HCT116 (cell line): ENCODE results near the gene ASB8. TPM values are rescaled to one million over a fixed set of nuclear protein-coding genes. Genes with fewer than 3 reads are reported as not detected.
"Not testable (repeated sequence)": the region's sequence is repeated elsewhere in the genome, so short reads cannot be mapped to it uniquely, and the experiment has no call there.

Experiments used
- ATAC-seq: fragments of 200-7000 bp; cut with Tn5 transposase; 2 replicates; pipeline ENCODE4 v1.9.1; 2020; ENCODE audit warnings: mild to moderate bottlenecking, moderate library complexity
- BruUV-seq: library from RNA; stranded (reverse); fragments of 400-500 nt; replicated peaks from 2 replicates; lab custom pipeline; 2021; lab: Mats Ljungman, UMichigan
- CTCF ChIA-PET: fragments of 300-600 bp; sonication (Branson Sonifier 250); formaldehyde crosslinking; loops from one replicate; lab custom pipeline; 2021; ENCODE audit warnings: antibody characterized with exemption; lab: Charles Lee
- POLR2A ChIA-PET: fragments of 300-600, 350-600 bp; sonication (Branson Sonifier 250); formaldehyde crosslinking; loops from one replicate; lab custom pipeline; 2021; ENCODE audit warnings: antibody characterized with exemption; lab: Charles Lee
- RAD21 ChIA-PET, 2 experiments: fragments of 300-600 bp; sonication (Branson Sonifier 250); formaldehyde crosslinking; loops; one replicate each; lab custom pipeline; 2023; ENCODE audit warnings: low total read pairs in 2 of 2; ENCODE audit not compliant: uncharacterized antibody in 2 of 2, unreplicated experiment in 2 of 2, low non-redundant PET in 1 of 2; lab: Charles Lee
- DNase-seq: peaks from one replicate; pipeline ENCODE4 v3.0.0-alpha.2; 2010; ENCODE audit warnings: low read depth, low spot score
- H2AFZ ChIP-seq: fragments of 200-600 bp; shearing (Covaris generic), sonication (generic); 2 replicates; pipeline ENCODE4 v1.6.1; 2017; ENCODE audit warnings: low read depth, mixed run types, mixed read lengths, antibody characterized with exemption, low read length; ENCODE audit not compliant: poor library complexity, severe bottlenecking
- H3K27ac ChIP-seq: 2 replicates; pipeline ENCODE4 v1.5.1; 2012; ENCODE audit warnings: low read depth, low read length
- H3K27me3 ChIP-seq: fragments of 200-600 bp; sonication (generic); 2 replicates; pipeline ENCODE4 v1.6.1; 2016; ENCODE audit warnings: mixed run types, low read length, mixed read lengths; ENCODE audit not compliant: insufficient read depth
- H3K36me3 ChIP-seq, 2 experiments: fragments of 200-500 bp in 1 of 2; fragments of 200-600 bp in 1 of 2; sonication (Bioruptor generic) in 1 of 2; sonication (generic) in 1 of 2; 2 replicates each; pipeline versions ENCODE4 v1.5.1 to v1.6.1; 2014 to 2016; ENCODE audit warnings: low read length in 2 of 2, inconsistent platforms in 1 of 2, mixed read lengths in 1 of 2, mixed run types in 1 of 2; ENCODE audit not compliant: insufficient read depth in 2 of 2, control insufficient read depth in 1 of 2
- H3K4me1 ChIP-seq, 2 experiments: fragments of 200-600 bp in 1 of 2; sonication (generic) in 1 of 2; 2 replicates each; pipeline versions ENCODE4 v1.5.1 to v1.6.1; 2012 to 2017; ENCODE audit warnings: low read length in 2 of 2, inconsistent platforms in 1 of 2, mild to moderate bottlenecking in 1 of 2, mixed read lengths in 1 of 2, mixed run types in 1 of 2, moderate library complexity in 1 of 2; ENCODE audit not compliant: insufficient read depth in 2 of 2, control insufficient read depth in 1 of 2
- H3K4me2 ChIP-seq: fragments of 200-600 bp; sonication (generic); 2 replicates; pipeline ENCODE4 v1.6.1; 2017; ENCODE audit warnings: mixed run types, low read length, mixed read lengths
- H3K4me3 ChIP-seq, 2 experiments: fragments of 200-600 bp in 1 of 2; sonication (generic) in 1 of 2; replicated peaks in 1 of 2; 2 replicates each; pipeline ENCODE4 v1.5.1; 2011 to 2016; ENCODE audit warnings: low read length in 2 of 2, control low read depth in 1 of 2, low read depth in 1 of 2, mild to moderate bottlenecking in 1 of 2, mixed read lengths in 1 of 2, mixed run types in 1 of 2
- H3K79me2 ChIP-seq: fragments of 200-600 bp; sonication (generic); 2 replicates; pipeline ENCODE4 v1.6.1; 2017; ENCODE audit warnings: mild to moderate bottlenecking, mixed run types, low read length, moderate library complexity, mixed read lengths; ENCODE audit not compliant: insufficient read depth
- H3K9ac ChIP-seq: fragments of 200-600 bp; sonication (generic); 2 replicates; pipeline ENCODE4 v1.6.1; 2016; ENCODE audit warnings: low read length, mixed read lengths
- H3K9me2 ChIP-seq: fragments of 200-600 bp; sonication (generic), shearing (Covaris generic); 2 replicates; pipeline ENCODE4 v1.6.1; 2017; ENCODE audit warnings: mixed run types, mild to moderate bottlenecking, moderate library complexity; ENCODE audit not compliant: insufficient read depth
- H3K9me3 ChIP-seq, 2 experiments: fragments of 200-500 bp in 1 of 2; fragments of 200-600 bp in 1 of 2; sonication (Bioruptor generic) in 1 of 2; sonication (generic) in 1 of 2; 2 replicates each; pipeline ENCODE4 v1.6.1; 2014 to 2017; ENCODE audit warnings: low read length in 2 of 2, mixed read lengths in 2 of 2, inconsistent platforms in 1 of 2, low read depth in 1 of 2, mild to moderate bottlenecking in 1 of 2, mixed run types in 1 of 2, moderate library complexity in 1 of 2; ENCODE audit not compliant: control insufficient read depth in 1 of 2, insufficient read depth in 1 of 2
- H4K20me1 ChIP-seq: fragments of 200-600 bp; sonication (generic), shearing (Covaris generic); 2 replicates; pipeline ENCODE4 v1.6.1; 2017; ENCODE audit warnings: mixed run types, mild to moderate bottlenecking, moderate library complexity; ENCODE audit not compliant: insufficient read depth
- CBX3 ChIP-seq: IDR thresholded peaks from 2 replicates; pipeline ENCODE4 v1.6.1; 2012; ENCODE audit warnings: low read depth
- ELF1 ChIP-seq: IDR thresholded peaks from 2 replicates; pipeline ENCODE4 v1.6.1; 2012; ENCODE audit warnings: low read depth, borderline replicate concordance
- EZH2 ChIP-seq: fragments of 200-600 bp; sonication (generic); IDR thresholded peaks from 2 replicates; pipeline ENCODE4 v1.6.1; 2017; ENCODE audit warnings: antibody characterized with exemption, mixed run types
- EZH2phosphoT487 ChIP-seq: fragments of 200-600 bp; IDR thresholded peaks from 2 replicates; pipeline ENCODE4 v1.6.1; 2018; ENCODE audit warnings: antibody characterized with exemption, borderline replicate concordance
- FOSL1 ChIP-seq: IDR thresholded peaks from 2 replicates; pipeline ENCODE4 v1.6.1; 2012; ENCODE audit warnings: low read depth
- JUND ChIP-seq: IDR thresholded peaks from 2 replicates; pipeline ENCODE4 v1.6.1; 2012
- POLR2A ChIP-seq: IDR thresholded peaks from 2 replicates; pipeline ENCODE4 v1.7.0; 2011; ENCODE audit warnings: borderline replicate concordance; ENCODE audit not compliant: insufficient read depth, insufficient read length; ENCODE audit errors: extremely low read depth
- RAD21 ChIP-seq: IDR thresholded peaks from 2 replicates; pipeline ENCODE4 v1.6.1; 2012; ENCODE audit warnings: low read depth, mild to moderate bottlenecking
- REST ChIP-seq: IDR thresholded peaks from 2 replicates; pipeline ENCODE4 v1.6.1; 2012; ENCODE audit warnings: low read depth
- SP1 ChIP-seq: IDR thresholded peaks from 2 replicates; pipeline ENCODE4 v1.6.1; 2012; ENCODE audit warnings: low read depth
- SRF ChIP-seq: IDR thresholded peaks from 2 replicates; pipeline ENCODE4 v1.6.1; 2012; ENCODE audit warnings: low read depth
- TCF7L2 ChIP-seq: IDR thresholded peaks from 2 replicates; pipeline ENCODE4 v1.7.0; 2011; ENCODE audit warnings: borderline replicate concordance, inconsistent platforms; ENCODE audit not compliant: insufficient read depth, insufficient read length; ENCODE audit errors: extremely low read depth
- YY1 ChIP-seq: IDR thresholded peaks from 2 replicates; pipeline ENCODE4 v1.6.1; 2011; ENCODE audit warnings: low read length, low read depth, moderate library complexity, mild to moderate bottlenecking; ENCODE audit not compliant: insufficient replicate concordance; ENCODE audit errors: extremely low read depth
- ZFX ChIP-seq: fragments of 450-650 bp; IDR thresholded peaks from 2 replicates; pipeline ENCODE4 v1.6.1; 2017
- intact Hi-C: fragments of 100-400 bp; cut with micrococcal nuclease; formaldehyde crosslinking; loops from 2 replicates; pipeline ENCODE4 v1.10.0; 2022
- total RNA-seq: library from RNA; stranded (reverse); gene quantifications from one replicate; pipeline ENCODE4 v1.2.1, GENCODE V29; 2021; ENCODE audit not compliant: unreplicated experiment
- TF ChIP-seq, protein P1 (sequence below), 3 experiments: fragments of 200-600 bp in 1 of 3; sonication (generic) in 1 of 3; IDR thresholded peaks in 2 of 3; conservative IDR thresholded peaks in 1 of 3; 2 replicates each; pipeline ENCODE4 v1.5.1; 2012 to 2017; ENCODE audit warnings: low read depth in 2 of 3, low read length in 2 of 3, antibody characterized with exemption in 1 of 3, borderline replicate concordance in 1 of 3, control low read depth in 1 of 3, mild to moderate bottlenecking in 1 of 3, mixed read lengths in 1 of 3, mixed run types in 1 of 3, moderate library complexity in 1 of 3; ENCODE audit not compliant: insufficient read depth in 1 of 3

Gene ASB8
- total RNA-seq, 1 experiment from 2014 or later: 14.0 TPM

GRCh38 chr12:48125985-48126384 is 31.3 kb downstream of the ASB8 start (continued):
- TF ChIP-seq FOSL1 (no peak), ZFX (no peak), SRF (no peak), EZH2phosphoT487 (no peak), CBX3 (no peak), ELF1 (no peak), EZH2 (no peak)
- TF ChIP-seq, all 23 proteins: peak for 0

- H3K27ac ChIP-seq, H2AFZ ChIP-seq, H3K4me1 ChIP-seq, CTCF ChIA-PET, BruUV-seq, H3K4me3 ChIP-seq, H3K9me3 ChIP-seq, DNase-seq, H3K9me2 ChIP-seq, RAD21 ChIA-PET, H3K9ac ChIP-seq, POLR2A ChIA-PET, H4K20me1 ChIP-seq, H3K27me3 ChIP-seq, H3K4me2 ChIP-seq, intact Hi-C loops, ATAC-seq: not testable (repeated sequence)
- H3K36me3 ChIP-seq: peaks cover 47 to 57% of the 10 kb centered on the region in 2 experiments
- peaks cover 32% of the 10 kb centered on the region for H3K79me2 ChIP-seq
Observed at GRCh38 chr12:48125542-48125941, 31.8 kb downstream of the ASB8 start.

GRCh38 chr12:48123169-48123568 is 34.1 kb downstream of the ASB8 start:
- Histone ChIP-seq H3K27me3 (no peaks in the 10 kb centered on the region), H3K9me2 (no peaks in the 10 kb centered on the region), H3K4me2 (no peak overlapping the region), H3K79me2 (peaks cover 42% of the 10 kb centered on the region), H3K9ac (no peak overlapping the region), H3K27ac (no peak overlapping the region), H4K20me1 (no peaks in the 10 kb centered on the region), H3K4me3 (no peak overlapping the region), H2AFZ (no peak overlapping the region), H3K9me3 (no peaks in the 10 kb centered on the region), H3K36me3 (peaks cover 33 to 37% of the 10 kb centered on the region in 2 experiments), H3K4me1 (peaks cover 11 to 17% of the 10 kb centered on the region in 2 experiments)
- BruUV-seq: no TSS peak
- ChIA-PET RAD21 (no interaction called here), CTCF (no interaction called here), POLR2A (no interaction called here)
- DNase-seq (no peak), ATAC-seq (no peak)
- intact Hi-C loops: no loop called here
- TF ChIP-seq SRF: no peak
- no peak for TF ChIP-seq ELF1
- no peak for TF ChIP-seq SP1
- TF ChIP-seq CBX3: no peak
- TF ChIP-seq REST: no peak
- TF ChIP-seq, protein P1, sequence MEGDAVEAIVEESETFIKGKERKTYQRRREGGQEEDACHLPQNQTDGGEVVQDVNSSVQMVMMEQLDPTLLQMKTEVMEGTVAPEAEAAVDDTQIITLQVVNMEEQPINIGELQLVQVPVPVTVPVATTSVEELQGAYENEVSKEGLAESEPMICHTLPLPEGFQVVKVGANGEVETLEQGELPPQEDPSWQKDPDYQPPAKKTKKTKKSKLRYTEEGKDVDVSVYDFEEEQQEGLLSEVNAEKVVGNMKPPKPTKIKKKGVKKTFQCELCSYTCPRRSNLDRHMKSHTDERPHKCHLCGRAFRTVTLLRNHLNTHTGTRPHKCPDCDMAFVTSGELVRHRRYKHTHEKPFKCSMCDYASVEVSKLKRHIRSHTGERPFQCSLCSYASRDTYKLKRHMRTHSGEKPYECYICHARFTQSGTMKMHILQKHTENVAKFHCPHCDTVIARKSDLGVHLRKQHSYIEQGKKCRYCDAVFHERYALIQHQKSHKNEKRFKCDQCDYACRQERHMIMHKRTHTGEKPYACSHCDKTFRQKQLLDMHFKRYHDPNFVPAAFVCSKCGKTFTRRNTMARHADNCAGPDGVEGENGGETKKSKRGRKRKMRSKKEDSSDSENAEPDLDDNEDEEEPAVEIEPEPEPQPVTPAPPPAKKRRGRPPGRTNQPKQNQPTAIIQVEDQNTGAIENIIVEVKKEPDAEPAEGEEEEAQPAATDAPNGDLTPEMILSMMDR (IDR thresholded peaks at IDR 0.05 in 2 of 3, conservative IDR thresholded peaks at IDR 0.05 in 1 of 3; ENCODE audit: borderline replicate concordance in 1 of 3, insufficient read depth in 1 of 3, low read depth in 2 of 3, low read length in 2 of 3): no peak
- TF ChIP-seq RAD21: no peak
- no peak for TF ChIP-seq POLR2A
- TF ChIP-seq YY1: no peak
- no peak for TF ChIP-seq TCF7L2
- no peak for TF ChIP-seq JUND
- no peak for TF ChIP-seq EZH2
